Lung (tissue), 12 donors: ENCODE results near the gene RAB44. TPM values are rescaled to one million over a fixed set of nuclear protein-coding genes. Genes with fewer than 3 reads are reported as not detected.

Source experiments
- ATAC-seq: fragments of 200-7000 bp; cut with Tn5 transposase; one replicate; pipeline ENCODE4 v1.9.1; 2020; ENCODE audit warnings: moderate number of reproducible peaks; ENCODE audit not compliant: insufficient read depth, low FRiP score
- DNase-seq, 3 donors: peaks; one replicate each; pipeline ENCODE4 v3.0.0-alpha.2; 2013 to 2017
- H3K27ac ChIP-seq, 2 donors: one replicate each; pipeline ENCODE4 v1.5.1; 2013; ENCODE audit warnings: mild to moderate bottlenecking in 2 of 2, moderate library complexity in 2 of 2, control low read depth in 1 of 2, inconsistent platforms in 1 of 2, low read depth in 1 of 2, low read length in 1 of 2
- H3K27me3 ChIP-seq, 3 donors: one replicate each; pipeline ENCODE4 v1.5.1; 2013; ENCODE audit warnings: low read length in 2 of 3; ENCODE audit not compliant: control insufficient read depth in 3 of 3, insufficient read depth in 3 of 3
- H3K36me3 ChIP-seq, 4 donors: one replicate each; pipeline ENCODE4 v1.5.1; 2013; ENCODE audit warnings: low read length in 4 of 4, mild to moderate bottlenecking in 1 of 4, moderate library complexity in 1 of 4; ENCODE audit not compliant: control insufficient read depth in 4 of 4, insufficient read depth in 4 of 4
- H3K4me1 ChIP-seq, 5 donors: one replicate each; pipeline ENCODE4 v1.5.1; 2013; ENCODE audit warnings: low read length in 5 of 5, mild to moderate bottlenecking in 2 of 5, moderate library complexity in 1 of 5; ENCODE audit not compliant: control insufficient read depth in 5 of 5, insufficient read depth in 5 of 5
- H3K4me3 ChIP-seq: one replicate; pipeline ENCODE4 v1.5.1; 2013; ENCODE audit warnings: mild to moderate bottlenecking, control low read depth, moderate library complexity
- H3K9ac ChIP-seq, 2 donors: one replicate each; pipeline ENCODE4 v1.5.1; 2013; ENCODE audit warnings: low read length in 2 of 2, control low read depth in 1 of 2; ENCODE audit not compliant: insufficient read depth in 1 of 2
- H3K9me3 ChIP-seq, 4 donors: one replicate each; pipeline ENCODE4 v1.5.1; 2013; ENCODE audit warnings: low read length in 3 of 4, mild to moderate bottlenecking in 1 of 4, moderate library complexity in 1 of 4; ENCODE audit not compliant: control insufficient read depth in 4 of 4, insufficient read depth in 3 of 4
- WGBS, 2 donors: extraction: QIAGEN DNeasy Blood & Tissue Kit; methylation state at CpG; one replicate each; pipeline ENCODE4 v1.1.7; 2013; 5-methylcytosine and 5-hydroxymethylcytosine counted together
- polyA plus RNA-seq, 2 donors: library from polyadenylated mRNA; stranded (reverse); fragments of 200-250 nt; gene quantifications; one replicate each; pipeline ENCODE4 v1.2.1, GENCODE V29; 2013
- total RNA-seq, 2 donors: library from RNA; depleted of rRNA in 1 of 2; stranded (reverse); fragments of >200 nt in 1 of 2; gene quantifications; one replicate each; pipeline ENCODE4 v1.2.1, GENCODE V29; 2014 to 2021
- TF ChIP-seq, protein P1 (sequence below): IDR thresholded peaks from 2 replicates; pipeline ENCODE4 v1.5.1; 2012; ENCODE audit warnings: mild to moderate bottlenecking; ENCODE audit errors: control extremely low read depth, extremely low read depth
- donor health status: control.
- donor health status: control.
- donor health status: Bipolar disorder and iron deficiency.
- donor health status: healthy.
- donor health status: DM: yes; HTN: yes; CAD: no.

RAB44 gene
- total and polyA plus RNA-seq, 4 donors, result 0.26 to 1.5 (median 0.91) TPM

DNA sequence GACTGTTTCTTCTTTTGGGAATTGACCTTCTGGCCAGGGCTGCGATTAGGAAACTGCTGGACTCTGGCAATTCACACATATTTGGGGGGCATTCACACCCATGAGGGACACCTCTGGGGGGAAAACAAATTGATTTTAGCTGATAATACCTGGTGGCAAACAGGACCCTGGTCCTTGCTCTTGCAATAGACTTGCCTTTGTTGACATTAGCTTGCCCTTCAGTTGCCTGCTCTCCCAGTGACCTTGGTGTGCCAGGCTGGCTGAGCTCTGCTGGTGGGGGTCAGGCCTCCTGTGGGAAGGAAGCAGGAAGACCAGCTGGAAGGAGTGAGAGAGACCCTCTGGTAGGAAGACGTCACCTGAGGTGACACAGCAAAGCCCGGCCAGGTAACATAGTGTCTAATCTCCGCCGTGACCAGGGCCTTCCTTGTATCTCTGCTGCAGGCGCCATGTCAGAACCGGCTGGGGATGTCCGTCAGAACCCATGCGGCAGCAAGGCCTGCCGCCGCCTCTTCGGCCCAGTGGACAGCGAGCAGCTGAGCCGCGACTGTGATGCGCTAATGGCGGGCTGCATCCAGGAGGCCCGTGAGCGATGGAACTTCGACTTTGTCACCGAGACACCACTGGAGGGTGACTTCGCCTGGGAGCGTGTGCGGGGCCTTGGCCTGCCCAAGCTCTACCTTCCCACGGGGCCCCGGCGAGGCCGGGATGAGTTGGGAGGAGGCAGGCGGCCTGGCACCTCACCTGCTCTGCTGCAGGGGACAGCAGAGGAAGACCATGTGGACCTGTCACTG lies 13.8 kb upstream of the RAB44 start:
- no peak for DNase-seq
- no peak for ATAC-seq
- Histone ChIP-seq H3K9ac (no peak overlapping the region), H3K27ac (no peak overlapping the region), H3K36me3 (peaks cover 0 to 41% (median 12%) of the 10 kb centered on the region in 4 donors), H3K4me3 (no peak overlapping the region), H3K27me3 (peaks cover 0 to 16% (median 0%) of the 10 kb centered on the region in 3 donors), H3K9me3 (peaks cover 0 to 2% (median 0%) of the 10 kb centered on the region in 4 donors), H3K4me1 (peaks cover 0 to 9% (median 7%) of the 10 kb centered on the region in 5 donors)
- 95 to 98% methylated on average over 29 of the region's 29 CpGs for WGBS, 2 donors
- TF ChIP-seq, protein P1, sequence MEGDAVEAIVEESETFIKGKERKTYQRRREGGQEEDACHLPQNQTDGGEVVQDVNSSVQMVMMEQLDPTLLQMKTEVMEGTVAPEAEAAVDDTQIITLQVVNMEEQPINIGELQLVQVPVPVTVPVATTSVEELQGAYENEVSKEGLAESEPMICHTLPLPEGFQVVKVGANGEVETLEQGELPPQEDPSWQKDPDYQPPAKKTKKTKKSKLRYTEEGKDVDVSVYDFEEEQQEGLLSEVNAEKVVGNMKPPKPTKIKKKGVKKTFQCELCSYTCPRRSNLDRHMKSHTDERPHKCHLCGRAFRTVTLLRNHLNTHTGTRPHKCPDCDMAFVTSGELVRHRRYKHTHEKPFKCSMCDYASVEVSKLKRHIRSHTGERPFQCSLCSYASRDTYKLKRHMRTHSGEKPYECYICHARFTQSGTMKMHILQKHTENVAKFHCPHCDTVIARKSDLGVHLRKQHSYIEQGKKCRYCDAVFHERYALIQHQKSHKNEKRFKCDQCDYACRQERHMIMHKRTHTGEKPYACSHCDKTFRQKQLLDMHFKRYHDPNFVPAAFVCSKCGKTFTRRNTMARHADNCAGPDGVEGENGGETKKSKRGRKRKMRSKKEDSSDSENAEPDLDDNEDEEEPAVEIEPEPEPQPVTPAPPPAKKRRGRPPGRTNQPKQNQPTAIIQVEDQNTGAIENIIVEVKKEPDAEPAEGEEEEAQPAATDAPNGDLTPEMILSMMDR, result no peak

DNA sequence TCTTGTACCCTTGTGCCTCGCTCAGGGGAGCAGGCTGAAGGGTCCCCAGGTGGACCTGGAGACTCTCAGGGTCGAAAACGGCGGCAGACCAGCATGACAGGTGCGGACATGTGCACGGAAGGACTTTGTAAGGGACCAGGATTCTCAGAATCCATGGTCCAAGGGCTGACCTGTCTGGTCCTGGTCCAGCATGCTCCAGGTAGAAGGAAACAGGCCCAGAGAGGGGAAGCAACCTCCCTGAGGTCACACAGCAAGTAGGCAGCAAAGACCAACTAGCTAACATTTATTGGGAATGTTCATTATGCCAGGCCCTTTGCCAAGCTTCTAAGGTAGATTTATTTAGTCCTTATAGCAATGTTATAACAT lies 13.2 kb upstream of the RAB44 start:
- 96% methylated on average over 6 of the region's 6 CpGs for WGBS, 2 donors
- H3K9me3 ChIP-seq, result peaks cover 0 to 2% (median 0%) of the 10 kb centered on the region in 4 donors
- peaks cover 0 to 14% (median 0%) of the 10 kb centered on the region in 3 donors for H3K27me3 ChIP-seq
- TF ChIP-seq, protein P1, result no peak
- no peak for ATAC-seq
- H3K9ac ChIP-seq, result no peak overlapping the region
- H3K36me3 ChIP-seq, result peaks cover 0 to 41% (median 12%) of the 10 kb centered on the region in 4 donors
- no peak for DNase-seq
- peaks cover 0 to 9% (median 1%) of the 10 kb centered on the region in 5 donors for H3K4me1 ChIP-seq
- no peak overlapping the region for H3K27ac ChIP-seq
- no peak overlapping the region for H3K4me3 ChIP-seq

- peaks cover 0 to 9% (median 0%) of the 10 kb centered on the region in 5 donors for H3K4me1 ChIP-seq
- 53 to 73% methylated on average over 20 of the region's 20 CpGs for WGBS, 2 donors
- peaks cover 0 to 41% (median 12%) of the 10 kb centered on the region in 4 donors for H3K36me3 ChIP-seq
- no peak overlapping the region for H3K9ac ChIP-seq
- H3K27ac ChIP-seq, result no peak overlapping the region
- peaks cover 0 to 2% (median 0%) of the 10 kb centered on the region in 4 donors for H3K9me3 ChIP-seq
- TF ChIP-seq, protein P1, result no peak
- peaks cover 0 to 7% (median 0%) of the 10 kb centered on the region in 3 donors for H3K27me3 ChIP-seq
- H3K4me3 ChIP-seq, result no peak overlapping the region
- DNase-seq, result no peak
- no peak for ATAC-seq
Observed at GRCh38 chr6:36685166-36685924, 12.3 kb upstream of the RAB44 start.
